Uterus (tissue), 4 donors: ENCODE results near the gene IPO8. TPM values are rescaled to one million over a fixed set of nuclear protein-coding genes. Genes with fewer than 3 reads are reported as not detected.
"Not testable (repeated sequence)": the region's sequence is repeated elsewhere in the genome, so short reads cannot be mapped to it uniquely, and the experiment has no call there.

ENCODE experiments used
- DNase-seq, 2 donors: peaks; one replicate each; pipeline ENCODE4 v3.0.0-alpha.2; 2019 to 2020
- H3K27ac ChIP-seq, 2 donors: fragments of 200-600 bp; sonication (generic); 1 replicate in 1 of 2; 2 replicates in 1 of 2; pipeline ENCODE4 v1.5.1; 2016 to 2018
- H3K27me3 ChIP-seq, 2 donors: fragments of 200-600 bp; sonication (generic); one replicate each; pipeline ENCODE4 v1.5.1; 2018 to 2019; ENCODE audit warnings: control low read depth in 1 of 2
- H3K36me3 ChIP-seq, 2 donors: fragments of 200-600 bp; sonication (generic); one replicate each; pipeline ENCODE4 v1.5.1; 2019; ENCODE audit warnings: control low read depth in 1 of 2
- H3K4me1 ChIP-seq, 2 donors: fragments of 200-600 bp; sonication (generic); one replicate each; pipeline ENCODE4 v1.5.1; 2018 to 2019; ENCODE audit warnings: control low read depth in 1 of 2
- H3K4me3 ChIP-seq, 2 donors: fragments of 200-600 bp; sonication (generic); 1 replicate in 1 of 2; 2 replicates in 1 of 2; pipeline ENCODE4 v1.5.1; 2018 to 2019; ENCODE audit warnings: mild to moderate bottlenecking in 1 of 2
- H3K9me3 ChIP-seq, 2 donors: fragments of 200-600 bp; sonication (generic); one replicate each; pipeline ENCODE4 v1.5.1; 2019; ENCODE audit warnings: control low read depth in 1 of 2
- CTCF ChIP-seq, 4 experiments: fragments of 200-600 bp in 2 of 4; fragments of 450-650 bp in 2 of 4; sonication (generic) in 2 of 4; IDR thresholded peaks; one replicate each; pipeline ENCODE4 v1.5.1; 2016 to 2019; ENCODE audit warnings: antibody characterized with exemption in 4 of 4, mild to moderate bottlenecking in 2 of 4, moderate library complexity in 1 of 4
- POLR2A ChIP-seq, 2 donors: fragments of 450-650 bp; IDR thresholded peaks; one replicate each; pipeline ENCODE4 v1.6.1; 2016; ENCODE audit warnings: antibody characterized with exemption in 2 of 2, mild to moderate bottlenecking in 1 of 2, moderate library complexity in 1 of 2
- intact Hi-C: fragments of 100-400 bp; cut with DNase I; formaldehyde crosslinking; loops from one replicate; pipeline ENCODE4 v1.15.1; 2023; ENCODE audit warnings: low total_unique reads
- total RNA-seq, 4 donors: library from RNA; depleted of rRNA in 3 of 4; stranded (reverse); fragments of >200 nt in 3 of 4; gene quantifications; one replicate each; pipeline versions ENCODE4 v1.1.0 to v1.2.4, GENCODE V29; 2014 to 2023
- donor health status: DM: yes; HTN: yes; CAD: no.

IPO8 gene
- total RNA-seq, 4 donors from 2014 or later: 11.0 to 53.1 (median 34.2) TPM

- intact Hi-C loops: no loop called here
- H3K27ac ChIP-seq: no peak overlapping the region
- H3K4me3 ChIP-seq: no peak overlapping the region
- TF ChIP-seq POLR2A (IDR thresholded peaks at IDR 0.05) (no peak), CTCF (IDR thresholded peaks at IDR 0.05) (no peak)
- no peaks in the 10 kb centered on the region for H3K27me3 ChIP-seq
- no peaks in the 10 kb centered on the region for H3K9me3 ChIP-seq
- DNase-seq: no peak
- no peaks in the 10 kb centered on the region for H3K36me3 ChIP-seq
- no peaks in the 10 kb centered on the region for H3K4me1 ChIP-seq
Measured at GRCh38 chr12:30610718-30611117, 85.0 kb downstream of the IPO8 start.

- H3K4me3 ChIP-seq, H3K4me1 ChIP-seq, intact Hi-C loops, H3K9me3 ChIP-seq, H3K27ac ChIP-seq, H3K36me3 ChIP-seq, H3K27me3 ChIP-seq, DNase-seq: not testable (repeated sequence)
Measured at GRCh38 chr12:30609819-30610218, 85.8 kb downstream of the IPO8 start.

- H3K27ac ChIP-seq, H3K36me3 ChIP-seq, intact Hi-C loops, H3K27me3 ChIP-seq, H3K4me3 ChIP-seq, H3K4me1 ChIP-seq, H3K9me3 ChIP-seq, DNase-seq: not testable (repeated sequence)
Measured at GRCh38 chr12:30604302-30604701, 91.4 kb downstream of the IPO8 start.

- no peak overlapping the region for H3K4me3 ChIP-seq
- no peaks in the 10 kb centered on the region for H3K36me3 ChIP-seq
- TF ChIP-seq POLR2A (IDR thresholded peaks at IDR 0.05) (no peak), CTCF (IDR thresholded peaks at IDR 0.05) (no peak)
- H3K27ac ChIP-seq: no peak overlapping the region
- no peaks in the 10 kb centered on the region for H3K4me1 ChIP-seq
- no peaks in the 10 kb centered on the region for H3K27me3 ChIP-seq
- DNase-seq: no peak
- H3K9me3 ChIP-seq: no peaks in the 10 kb centered on the region
- intact Hi-C loops: no loop called here
Measured at GRCh38 chr12:30603129-30603528, 92.5 kb downstream of the IPO8 start.

- no peaks in the 10 kb centered on the region for H3K36me3 ChIP-seq
- H3K4me3 ChIP-seq: no peak overlapping the region
- no peak for DNase-seq
- intact Hi-C loops: no loop called here
- TF ChIP-seq CTCF (IDR thresholded peaks at IDR 0.05) (no peak), POLR2A (IDR thresholded peaks at IDR 0.05) (no peak)
- H3K4me1 ChIP-seq: no peaks in the 10 kb centered on the region
- no peaks in the 10 kb centered on the region for H3K9me3 ChIP-seq
- no peaks in the 10 kb centered on the region for H3K27me3 ChIP-seq
- H3K27ac ChIP-seq: no peak overlapping the region
Measured at GRCh38 chr12:30602678-30603077, 93.0 kb downstream of the IPO8 start.

- no peak for TF ChIP-seq CTCF (IDR thresholded peaks at IDR 0.05)
- no peak for TF ChIP-seq POLR2A (IDR thresholded peaks at IDR 0.05)
- Histone ChIP-seq H3K27me3 (no peaks in the 10 kb centered on the region), H3K4me1 (no peaks in the 10 kb centered on the region), H3K27ac (no peak overlapping the region), H3K36me3 (no peaks in the 10 kb centered on the region), H3K4me3 (no peak overlapping the region), H3K9me3 (no peaks in the 10 kb centered on the region)
- intact Hi-C loops: no loop called here
- DNase-seq: no peak
Measured at GRCh38 chr12:30599608-30600007, 96.1 kb downstream of the IPO8 start.
